Bronchial epithelial cell (primary cell): Measurements from ENCODE around the gene SLC1A2. TPM values are rescaled to one million over a fixed set of nuclear protein-coding genes. Genes with fewer than 3 reads are reported as not detected.
A peak's percentile ranks its signal among the peaks of the same experiment; 100 is the strongest.

Experiments
- DNase-seq: peaks from one replicate; pipeline ENCODE4 v3.0.0-alpha.2; 2010; ENCODE audit warnings: low read depth
- FAIRE-seq: peaks from 2 replicates; lab custom pipeline; 2011; peaks lifted over from hg19 to GRCh38; lab: Jason Lieb, UNC
- H3K27me3 ChIP-seq: 2 replicates; pipeline ENCODE4 v1.5.1; 2011; ENCODE audit warnings: low read length; ENCODE audit not compliant: control insufficient read depth, insufficient read depth
- H3K36me3 ChIP-seq: 2 replicates; pipeline ENCODE4 v1.5.1; 2011; ENCODE audit warnings: low read length; ENCODE audit not compliant: control insufficient read depth, insufficient read depth
- H3K4me3 ChIP-seq: 2 replicates; pipeline ENCODE4 v1.5.1; 2011; ENCODE audit warnings: mild to moderate bottlenecking, low read depth, low read length, control low read depth
- CTCF ChIP-seq: IDR thresholded peaks from 2 replicates; pipeline ENCODE4 v1.5.1; 2011; ENCODE audit warnings: mild to moderate bottlenecking, moderate library complexity, low read length, control low read depth, inconsistent platforms; ENCODE audit not compliant: insufficient read depth, severe bottlenecking
- total RNA-seq: library from RNA; depleted of rRNA; stranded (reverse); fragments of >200 nt; gene quantifications from 2 replicates; pipeline ENCODE4 v1.2.1, GENCODE V29; 2014

The SLC1A2 gene
- total RNA-seq, 1 donor from 2014 or later, result under 0.01 TPM

DNA sequence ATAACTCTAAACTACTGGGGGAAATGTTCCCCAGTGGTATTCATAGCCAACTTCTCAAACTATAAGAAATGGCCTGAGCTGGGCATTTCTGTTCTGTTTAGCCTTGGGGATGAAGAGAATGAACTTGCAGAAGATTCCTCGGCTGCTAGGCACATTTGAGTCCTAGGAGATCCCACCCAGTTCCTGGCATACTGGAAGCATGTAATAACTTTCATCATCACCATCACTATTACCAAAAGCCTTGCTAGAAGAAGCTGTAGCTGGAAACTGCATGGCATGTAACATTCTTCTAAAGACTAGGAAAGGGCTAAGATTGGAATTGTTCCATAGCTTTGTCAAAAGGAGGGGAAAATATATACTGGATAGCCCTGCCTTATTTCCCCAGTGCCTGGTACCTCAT, 40.1 kb upstream of the SLC1A2 start:
- DNase-seq, result no peak
- Histone ChIP-seq H3K27me3 (peaks cover 2% of the 10 kb centered on the region), H3K4me3 (no peak overlapping the region), H3K36me3 (no peaks in the 10 kb centered on the region)
- TF ChIP-seq CTCF, result no peak
- FAIRE-seq, result no peak

DNA sequence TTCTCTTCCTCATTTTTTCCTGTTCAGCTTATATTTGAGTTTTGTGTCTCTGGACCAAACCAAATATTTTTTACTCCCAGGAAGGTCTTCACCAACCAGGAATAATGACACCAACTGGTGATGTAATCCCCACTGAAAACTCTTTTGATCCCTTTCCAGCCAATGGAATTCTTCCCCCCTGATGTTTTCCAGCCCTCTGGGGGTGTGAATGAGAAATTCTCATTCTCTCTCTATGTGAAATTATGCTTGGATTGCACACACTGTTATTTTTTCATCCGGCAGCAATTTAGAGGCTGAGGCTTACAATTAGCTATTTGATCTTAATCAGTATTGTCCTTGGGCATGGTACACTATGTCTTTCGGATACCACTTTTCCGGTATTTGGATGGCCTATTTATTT, 39.5 kb upstream of the SLC1A2 start:
- FAIRE-seq (no peak), DNase-seq (no peak)
- Histone ChIP-seq H3K4me3 (no peak overlapping the region), H3K36me3 (no peaks in the 10 kb centered on the region), H3K27me3 (peaks cover 2% of the 10 kb centered on the region)
- TF ChIP-seq CTCF, result no peak

DNA sequence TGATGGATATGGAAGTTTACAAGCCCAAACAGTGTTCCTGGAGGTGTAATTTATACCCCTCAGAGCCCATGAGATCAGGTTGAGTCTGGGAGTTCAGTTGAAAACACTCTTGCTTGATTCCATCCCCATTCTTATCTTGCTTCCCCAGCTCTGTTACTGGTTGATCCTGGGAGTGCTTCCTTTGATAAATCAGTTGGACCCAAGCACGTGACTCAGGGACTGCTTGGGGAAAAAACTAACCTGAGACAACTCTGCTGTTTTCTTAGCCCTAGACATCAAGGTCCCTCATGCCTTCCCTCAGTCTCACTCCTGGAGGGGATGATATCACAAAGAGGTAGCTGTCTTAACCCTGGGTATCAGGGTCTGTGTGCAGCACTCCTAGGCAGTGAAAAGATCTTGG, 35.0 kb upstream of the SLC1A2 start:
- no peaks in the 10 kb centered on the region for H3K36me3 ChIP-seq
- DNase-seq, result no peak
- FAIRE-seq, result peak; percentile 13
- no peak for TF ChIP-seq CTCF
- H3K27me3 ChIP-seq, result peaks cover 2% of the 10 kb centered on the region
- H3K4me3 ChIP-seq, result no peak overlapping the region

DNA sequence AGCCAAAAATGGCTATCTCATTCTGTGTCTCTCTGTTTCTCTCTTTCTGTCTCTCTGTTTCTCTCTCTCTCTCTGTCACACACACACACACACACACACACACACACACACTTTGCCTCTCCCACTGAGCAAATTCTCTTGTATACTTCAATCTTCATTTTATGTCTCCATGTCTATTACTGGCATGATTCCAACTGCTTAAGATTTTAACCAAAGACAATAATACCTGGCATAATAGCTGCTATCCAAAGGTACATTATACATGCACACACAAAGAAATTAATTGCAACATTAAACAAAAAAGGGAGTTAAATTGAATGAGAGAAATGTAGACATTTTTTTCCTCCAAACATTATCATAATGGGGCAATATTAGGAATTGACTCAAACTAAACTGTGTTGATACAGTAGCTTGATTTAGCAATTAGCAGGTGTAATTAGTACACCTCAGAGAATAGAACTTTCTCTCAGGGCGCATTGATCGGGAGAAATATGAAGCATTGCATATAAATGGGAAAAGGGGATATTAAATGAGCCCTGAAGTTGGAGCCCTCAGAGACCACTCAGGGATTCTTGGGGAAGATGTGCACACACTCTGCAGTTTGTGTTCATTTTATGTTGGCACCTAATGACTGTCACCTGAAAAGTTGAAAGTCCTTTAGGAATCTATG, 17.4 kb upstream of the SLC1A2 start:
- Histone ChIP-seq H3K27me3 (no peaks in the 10 kb centered on the region), H3K36me3 (no peaks in the 10 kb centered on the region), H3K4me3 (no peak overlapping the region)
- TF ChIP-seq CTCF, result no peak
- no peak for FAIRE-seq
- DNase-seq, result no peak

DNA sequence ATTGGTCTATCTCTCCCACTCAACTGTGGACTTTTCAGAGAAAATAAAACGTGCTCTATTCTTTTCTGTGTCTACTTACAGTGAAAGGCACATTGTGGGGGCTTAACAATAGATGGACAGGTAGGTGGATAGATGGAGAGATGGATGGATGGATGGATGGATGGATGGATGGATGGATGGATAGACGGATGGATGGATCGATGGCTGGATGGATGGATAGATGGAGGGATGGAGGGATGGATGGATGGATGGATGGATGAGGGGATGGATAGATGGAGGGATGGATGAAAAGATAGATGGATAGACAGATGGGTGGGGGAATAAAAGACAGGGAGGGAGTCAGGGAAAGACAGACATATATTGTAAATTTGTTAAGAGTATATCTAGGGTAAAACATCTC, 14.2 kb upstream of the SLC1A2 start:
- no peaks in the 10 kb centered on the region for H3K36me3 ChIP-seq
- DNase-seq (no peak), FAIRE-seq (no peak)
- H3K4me3 ChIP-seq, result no peak overlapping the region
- peaks cover 6% of the 10 kb centered on the region for H3K27me3 ChIP-seq
- TF ChIP-seq CTCF, result no peak

GRCh38 chr11:35432464-35432863, 13.1 kb upstream of the SLC1A2 start:
- H3K4me3 ChIP-seq, result no peak overlapping the region
- no peak for TF ChIP-seq CTCF
- H3K36me3 ChIP-seq, result no peaks in the 10 kb centered on the region
- FAIRE-seq, result peak; percentile 32
- H3K27me3 ChIP-seq, result peaks cover 8% of the 10 kb centered on the region
- DNase-seq, result no peak
